Progenitor cell of endocrine pancreas (in vitro differentiated cells): ENCODE data around the gene LMX1B. TPM values are rescaled to one million over a fixed set of nuclear protein-coding genes. Genes with fewer than 3 reads are reported as not detected.

Experiments
- DNase-seq: peaks from one replicate; pipeline ENCODE4 v3.0.0; 2021; ENCODE audit warnings: low spot score; ENCODE audit not compliant: unreplicated experiment
- H3K27ac Mint-ChIP-seq: 2 replicates; pipeline ENCODE4 v1.8.0; 2021; ENCODE audit warnings: mild to moderate bottlenecking, moderate library complexity, mixed read lengths
- H3K27me3 Mint-ChIP-seq: 2 replicates; pipeline ENCODE4 v1.8.0; 2021; ENCODE audit warnings: mixed read lengths
- H3K36me3 Mint-ChIP-seq: 2 replicates; pipeline ENCODE4 v1.8.0; 2022; ENCODE audit warnings: mixed read lengths; ENCODE audit not compliant: insufficient read depth
- H3K4me1 Mint-ChIP-seq: 2 replicates; pipeline ENCODE4 v1.8.0; 2021; ENCODE audit warnings: low read depth, mixed read lengths
- H3K4me3 Mint-ChIP-seq: 2 replicates; pipeline ENCODE4 v1.8.0; 2021; ENCODE audit warnings: low read depth, mild to moderate bottlenecking, moderate library complexity, mixed read lengths
- H3K9me3 Mint-ChIP-seq: 2 replicates; pipeline ENCODE4 v1.8.0; 2021; ENCODE audit warnings: low read depth, mixed read lengths
- CTCF ChIP-seq: fragments of 200-600 bp; sonication (generic); IDR thresholded peaks from one replicate; pipeline ENCODE4 v1.5.0; 2021; ENCODE audit warnings: antibody characterized with exemption, mild to moderate bottlenecking; ENCODE audit not compliant: unreplicated experiment
- total RNA-seq: library from RNA; stranded (reverse); gene quantifications from 2 replicates; pipeline ENCODE4 v1.2.1, GENCODE V29; 2021

The LMX1B gene
- total RNA-seq, 1 donor from 2014 or later: 9.1 TPM

- peak; percentile 55 for TF ChIP-seq CTCF
- Mint-ChIP-seq H3K27me3 (peaks cover 22% of the 10 kb centered on the region), H3K4me1 (peaks cover 20% of the 10 kb centered on the region), H3K36me3 (no peaks in the 10 kb centered on the region), H3K4me3 (no peak overlapping the region), H3K27ac (peak overlapping the region; percentile 52), H3K9me3 (no peaks in the 10 kb centered on the region)
- peak; percentile 61 for DNase-seq
Measured at GRCh38 chr9:126661521-126662251, 48.0 kb downstream of the LMX1B start.

GRCh38 chr9:126663661-126664072, 49.9 kb downstream of the LMX1B start:
- no peak for TF ChIP-seq CTCF
- no peak overlapping the region for H3K4me3 Mint-ChIP-seq
- H3K27me3 Mint-ChIP-seq: peaks cover 15% of the 10 kb centered on the region
- no peaks in the 10 kb centered on the region for H3K36me3 Mint-ChIP-seq
- peaks cover 14% of the 10 kb centered on the region for H3K4me1 Mint-ChIP-seq
- H3K27ac Mint-ChIP-seq: no peak overlapping the region
- H3K9me3 Mint-ChIP-seq: no peaks in the 10 kb centered on the region
- DNase-seq: no peak

- no peak for TF ChIP-seq CTCF
- Mint-ChIP-seq H3K27ac (no peak overlapping the region), H3K36me3 (no peaks in the 10 kb centered on the region), H3K27me3 (peaks cover 15% of the 10 kb centered on the region), H3K4me1 (peaks cover 13% of the 10 kb centered on the region), H3K9me3 (no peaks in the 10 kb centered on the region), H3K4me3 (peak overlapping the region; percentile 60)
- DNase-seq: peak; percentile 47
Measured at GRCh38 chr9:126664900-126665643, 51.3 kb downstream of the LMX1B start.

- Mint-ChIP-seq H3K4me3 (no peak overlapping the region), H3K27ac (no peak overlapping the region), H3K27me3 (peaks cover 15% of the 10 kb centered on the region), H3K9me3 (no peaks in the 10 kb centered on the region), H3K36me3 (no peaks in the 10 kb centered on the region), H3K4me1 (peaks cover 13% of the 10 kb centered on the region)
- no peak for TF ChIP-seq CTCF
- no peak for DNase-seq
Measured at GRCh38 chr9:126665644-126666035, 51.9 kb downstream of the LMX1B start.

- H3K27ac Mint-ChIP-seq: no peak overlapping the region
- no peak for TF ChIP-seq CTCF
- no peak for DNase-seq
- H3K9me3 Mint-ChIP-seq: no peaks in the 10 kb centered on the region
- no peaks in the 10 kb centered on the region for H3K36me3 Mint-ChIP-seq
- H3K27me3 Mint-ChIP-seq: peaks cover 15% of the 10 kb centered on the region
- H3K4me1 Mint-ChIP-seq: peaks cover 17% of the 10 kb centered on the region
- H3K4me3 Mint-ChIP-seq: no peak overlapping the region
Measured at GRCh38 chr9:126666155-126666803, 52.6 kb downstream of the LMX1B start.
